HepG2 (cell line): Measurements from ENCODE around the gene GATA5. TPM values are rescaled to one million over a fixed set of nuclear protein-coding genes. Genes with fewer than 3 reads are reported as not detected.

Experiments
- BCL6 ChIP-seq: IDR thresholded peaks from 2 replicates; pipeline ENCODE4 v1.6.1; 2016; ENCODE audit warnings: missing genetic modification reagents, missing compliant biosample characterization
- ISL2 ChIP-seq: sonication (generic); formaldehyde crosslinking; IDR thresholded peaks from 2 replicates; pipeline ENCODE4 v1.5.0; 2020; ENCODE audit warnings: missing genetic modification reagents
- MED8 ChIP-seq: sonication (generic); formaldehyde crosslinking; IDR thresholded peaks from 2 replicates; pipeline ENCODE4 v1.8.1; 2023; ENCODE audit warnings: mild to moderate bottlenecking, missing genetic modification reagents; ENCODE audit not compliant: insufficient replicate concordance
- NFIC ChIP-seq: IDR thresholded peaks from 2 replicates; pipeline ENCODE4 v1.6.1; 2012; ENCODE audit warnings: mild to moderate bottlenecking, low read length, inconsistent platforms
- NR2C2 ChIP-seq: sonication (generic); formaldehyde crosslinking; IDR thresholded peaks from 2 replicates; pipeline ENCODE4 v1.4.0; 2020; ENCODE audit warnings: missing genetic modification reagents, mild to moderate bottlenecking, moderate library complexity, borderline replicate concordance
- PAF1 ChIP-seq: IDR thresholded peaks from 2 replicates; pipeline ENCODE4 v1.6.1; 2016; ENCODE audit warnings: missing genetic modification reagents, missing compliant biosample characterization
- SALL1 ChIP-seq: sonication (generic); formaldehyde crosslinking; IDR thresholded peaks from 2 replicates; pipeline ENCODE4 v1.8.0; 2022; ENCODE audit warnings: mild to moderate bottlenecking, missing genetic modification reagents
- SMAD1 ChIP-seq: sonication (generic); formaldehyde crosslinking; IDR thresholded peaks from 2 replicates; pipeline ENCODE4 v1.4.0; 2020; ENCODE audit warnings: missing genetic modification reagents, low read depth, mild to moderate bottlenecking, borderline replicate concordance
- TAF15 ChIP-seq: fragments of 200-400 bp; formaldehyde crosslinking; IDR thresholded peaks from one replicate; pipeline ENCODE4 v1.6.1; 2018; ENCODE audit warnings: mild to moderate bottlenecking, low read depth, low read length; ENCODE audit not compliant: poor library complexity, severe bottlenecking
- TBL1XR1 ChIP-seq: fragments of 150-350 bp; IDR thresholded peaks from 2 replicates; pipeline ENCODE4 v1.6.1; 2014; ENCODE audit warnings: borderline replicate concordance, low read length; ENCODE audit not compliant: partially characterized antibody
- ZNF10 ChIP-seq: sonication (generic); formaldehyde crosslinking; IDR thresholded peaks from 2 replicates; pipeline ENCODE4 v1.4.0; 2020; ENCODE audit warnings: mild to moderate bottlenecking, low read depth, missing genetic modification reagents, borderline replicate concordance
- ZNF30 ChIP-seq: sonication (generic); formaldehyde crosslinking; IDR thresholded peaks from 2 replicates; pipeline ENCODE4 v1.5.0; 2020; ENCODE audit warnings: mild to moderate bottlenecking, missing genetic modification reagents
- ZNF34 ChIP-seq: sonication (generic); formaldehyde crosslinking; IDR thresholded peaks from 2 replicates; pipeline ENCODE4 v1.4.0; 2020; ENCODE audit warnings: mild to moderate bottlenecking, missing genetic modification reagents, borderline replicate concordance
- ZNF354B ChIP-seq: sonication (generic); formaldehyde crosslinking; IDR thresholded peaks from 2 replicates; pipeline ENCODE4 v1.8.0; 2022; ENCODE audit warnings: mild to moderate bottlenecking, missing genetic modification reagents
- ZNF510 ChIP-seq: sonication (generic); formaldehyde crosslinking; IDR thresholded peaks from 2 replicates; pipeline ENCODE4 v1.4.0; 2020; ENCODE audit warnings: low read depth, mild to moderate bottlenecking, missing genetic modification reagents
- ZNF878 ChIP-seq: sonication (generic); formaldehyde crosslinking; IDR thresholded peaks from 2 replicates; pipeline ENCODE4 v1.8.1; 2023; ENCODE audit warnings: mild to moderate bottlenecking, missing genetic modification reagents, moderate library complexity
- polyA plus RNA-seq, 8 experiments: library from polyadenylated mRNA; depleted of rRNA in 3 of 8; stranded (reverse) in 7 of 8; unstranded in 1 of 8; fragments of >200 nt; fragmentation: Illumina TruSeq in 4 of 8; extraction: Trizol in 4 of 8; gene quantifications; 2 replicates each; pipeline versions ENCODE4 v1.2.1 to v1.2.3, GENCODE V29; 2011 to 2016; ENCODE audit warnings: low read depth in 4 of 8, missing spikeins in 1 of 8, mixed read lengths in 1 of 8; ENCODE audit not compliant: insufficient read depth in 1 of 8
- total RNA-seq, 5 experiments: library from RNA; depleted of rRNA; stranded (reverse); fragments of >200 nt; fragmentation: Illumina TruSeq; extraction: Trizol; gene quantifications; 2 replicates each; pipeline ENCODE4 v1.2.3, GENCODE V29; 2016; ENCODE audit warnings: low read depth in 1 of 5
- TF ChIP-seq, protein P1 (sequence below), 2 experiments: sonication (generic) in 1 of 2; formaldehyde crosslinking in 1 of 2; IDR thresholded peaks; 2 replicates each; pipeline versions ENCODE4 v1.5.1 to v1.6.1; 2011 to 2020; ENCODE audit warnings: borderline replicate concordance in 1 of 2, low read depth in 1 of 2, low read length in 1 of 2, mild to moderate bottlenecking in 1 of 2, missing genetic modification reagents in 1 of 2, moderate library complexity in 1 of 2
- TF ChIP-seq, protein P2 (sequence below): sonication (generic); formaldehyde crosslinking; conservative IDR thresholded peaks from 2 replicates; pipeline ENCODE4 v1.8.0; 2022; ENCODE audit warnings: mild to moderate bottlenecking, moderate library complexity, missing genetic modification reagents
- TF ChIP-seq, protein P3 (sequence below): sonication (generic); formaldehyde crosslinking; IDR thresholded peaks from 2 replicates; pipeline ENCODE4 v1.8.0; 2022; ENCODE audit warnings: mild to moderate bottlenecking, missing genetic modification reagents, moderate library complexity
- TF ChIP-seq, protein P4 (sequence below): IDR thresholded peaks from 2 replicates; pipeline ENCODE4 v1.6.1; 2016; ENCODE audit warnings: mild to moderate bottlenecking
- TF ChIP-seq, protein P5 (sequence below): sonication (generic); formaldehyde crosslinking; IDR thresholded peaks from 2 replicates; pipeline ENCODE4 v1.4.0; 2020; ENCODE audit warnings: missing genetic modification reagents

Gene GATA5
- total and polyA plus RNA-seq, 2 of the 13 experiments (the other 11 are each of a cell fraction or from before 2014, with no cell fraction given): 0.12 to 0.20 TPM

DNA sequence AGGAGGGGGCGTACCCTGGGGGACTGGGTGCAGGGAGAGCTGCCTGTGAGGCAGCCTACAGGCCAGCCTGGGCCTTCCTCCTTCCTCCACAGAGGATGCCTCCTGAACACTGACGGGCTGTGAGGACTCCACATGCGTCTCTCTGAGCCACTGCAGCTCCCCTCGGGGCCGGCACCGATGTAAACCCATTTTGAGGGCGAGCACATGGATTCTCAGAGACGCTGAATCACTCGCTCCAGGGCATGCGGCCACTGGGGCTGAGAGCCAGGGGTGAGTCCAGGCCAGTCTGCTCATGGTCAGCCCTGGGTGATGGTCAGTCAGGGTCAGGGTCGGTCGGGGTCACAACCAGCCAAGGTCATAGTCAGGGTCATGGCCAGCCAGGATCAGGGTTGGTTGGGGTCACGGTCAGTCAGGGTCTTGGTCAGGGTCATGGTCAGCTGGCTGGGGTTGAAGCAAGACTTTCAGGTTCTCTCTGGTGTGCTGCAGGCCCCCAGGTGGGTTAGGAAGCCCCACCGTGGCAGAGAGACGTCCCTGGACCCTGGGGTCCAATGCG, 33.7 kb downstream of the GATA5 start (continued):
- TF ChIP-seq, protein P1, sequence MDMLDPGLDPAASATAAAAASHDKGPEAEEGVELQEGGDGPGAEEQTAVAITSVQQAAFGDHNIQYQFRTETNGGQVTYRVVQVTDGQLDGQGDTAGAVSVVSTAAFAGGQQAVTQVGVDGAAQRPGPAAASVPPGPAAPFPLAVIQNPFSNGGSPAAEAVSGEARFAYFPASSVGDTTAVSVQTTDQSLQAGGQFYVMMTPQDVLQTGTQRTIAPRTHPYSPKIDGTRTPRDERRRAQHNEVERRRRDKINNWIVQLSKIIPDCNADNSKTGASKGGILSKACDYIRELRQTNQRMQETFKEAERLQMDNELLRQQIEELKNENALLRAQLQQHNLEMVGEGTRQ (IDR thresholded peaks at IDR 0.05; ENCODE audit: low read depth, low read length): no peak
- TF ChIP-seq, protein P1 (CRISPR knock-in tag; IDR thresholded peaks at IDR 0.05; ENCODE audit: borderline replicate concordance): no peak
- TF ChIP-seq BCL6 (CRISPR knock-in tag): peak; percentile 44
- TF ChIP-seq, protein P2, sequence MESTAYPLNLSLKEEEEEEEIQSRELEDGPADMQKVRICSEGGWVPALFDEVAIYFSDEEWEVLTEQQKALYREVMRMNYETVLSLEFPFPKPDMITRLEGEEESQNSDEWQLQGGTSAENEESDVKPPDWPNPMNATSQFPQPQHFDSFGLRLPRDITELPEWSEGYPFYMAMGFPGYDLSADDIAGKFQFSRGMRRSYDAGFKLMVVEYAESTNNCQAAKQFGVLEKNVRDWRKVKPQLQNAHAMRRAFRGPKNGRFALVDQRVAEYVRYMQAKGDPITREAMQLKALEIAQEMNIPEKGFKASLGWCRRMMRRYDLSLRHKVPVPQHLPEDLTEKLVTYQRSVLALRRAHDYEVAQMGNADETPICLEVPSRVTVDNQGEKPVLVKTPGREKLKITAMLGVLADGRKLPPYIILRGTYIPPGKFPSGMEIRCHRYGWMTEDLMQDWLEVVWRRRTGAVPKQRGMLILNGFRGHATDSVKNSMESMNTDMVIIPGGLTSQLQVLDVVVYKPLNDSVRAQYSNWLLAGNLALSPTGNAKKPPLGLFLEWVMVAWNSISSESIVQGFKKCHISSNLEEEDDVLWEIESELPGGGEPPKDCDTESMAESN (CRISPR knock-in tag): no peak
- TF ChIP-seq ZNF510 (CRISPR knock-in tag): no peak
- TF ChIP-seq TAF15: no peak
- peak; percentile 88 for TF ChIP-seq TBL1XR1
- TF ChIP-seq ZNF10 (CRISPR knock-in tag): no peak
- no peak for TF ChIP-seq ZNF34 (CRISPR knock-in tag)
- no peak for TF ChIP-seq SMAD1
- TF ChIP-seq, protein P3, sequence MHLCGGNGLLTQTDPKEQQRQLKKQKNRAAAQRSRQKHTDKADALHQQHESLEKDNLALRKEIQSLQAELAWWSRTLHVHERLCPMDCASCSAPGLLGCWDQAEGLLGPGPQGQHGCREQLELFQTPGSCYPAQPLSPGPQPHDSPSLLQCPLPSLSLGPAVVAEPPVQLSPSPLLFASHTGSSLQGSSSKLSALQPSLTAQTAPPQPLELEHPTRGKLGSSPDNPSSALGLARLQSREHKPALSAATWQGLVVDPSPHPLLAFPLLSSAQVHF (CRISPR knock-in tag): 0 out of 2 replicates have a peak, but pooled peaks have one; percentile 32
- TF ChIP-seq, protein P4, sequence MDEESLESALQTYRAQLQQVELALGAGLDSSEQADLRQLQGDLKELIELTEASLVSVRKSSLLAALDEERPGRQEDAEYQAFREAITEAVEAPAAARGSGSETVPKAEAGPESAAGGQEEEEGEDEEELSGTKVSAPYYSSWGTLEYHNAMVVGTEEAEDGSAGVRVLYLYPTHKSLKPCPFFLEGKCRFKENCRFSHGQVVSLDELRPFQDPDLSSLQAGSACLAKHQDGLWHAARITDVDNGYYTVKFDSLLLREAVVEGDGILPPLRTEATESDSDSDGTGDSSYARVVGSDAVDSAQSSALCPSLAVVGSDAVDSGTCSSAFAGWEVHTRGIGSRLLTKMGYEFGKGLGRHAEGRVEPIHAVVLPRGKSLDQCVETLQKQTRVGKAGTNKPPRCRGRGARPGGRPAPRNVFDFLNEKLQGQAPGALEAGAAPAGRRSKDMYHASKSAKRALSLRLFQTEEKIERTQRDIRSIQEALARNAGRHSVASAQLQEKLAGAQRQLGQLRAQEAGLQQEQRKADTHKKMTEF: no peak
- TF ChIP-seq, protein P5, sequence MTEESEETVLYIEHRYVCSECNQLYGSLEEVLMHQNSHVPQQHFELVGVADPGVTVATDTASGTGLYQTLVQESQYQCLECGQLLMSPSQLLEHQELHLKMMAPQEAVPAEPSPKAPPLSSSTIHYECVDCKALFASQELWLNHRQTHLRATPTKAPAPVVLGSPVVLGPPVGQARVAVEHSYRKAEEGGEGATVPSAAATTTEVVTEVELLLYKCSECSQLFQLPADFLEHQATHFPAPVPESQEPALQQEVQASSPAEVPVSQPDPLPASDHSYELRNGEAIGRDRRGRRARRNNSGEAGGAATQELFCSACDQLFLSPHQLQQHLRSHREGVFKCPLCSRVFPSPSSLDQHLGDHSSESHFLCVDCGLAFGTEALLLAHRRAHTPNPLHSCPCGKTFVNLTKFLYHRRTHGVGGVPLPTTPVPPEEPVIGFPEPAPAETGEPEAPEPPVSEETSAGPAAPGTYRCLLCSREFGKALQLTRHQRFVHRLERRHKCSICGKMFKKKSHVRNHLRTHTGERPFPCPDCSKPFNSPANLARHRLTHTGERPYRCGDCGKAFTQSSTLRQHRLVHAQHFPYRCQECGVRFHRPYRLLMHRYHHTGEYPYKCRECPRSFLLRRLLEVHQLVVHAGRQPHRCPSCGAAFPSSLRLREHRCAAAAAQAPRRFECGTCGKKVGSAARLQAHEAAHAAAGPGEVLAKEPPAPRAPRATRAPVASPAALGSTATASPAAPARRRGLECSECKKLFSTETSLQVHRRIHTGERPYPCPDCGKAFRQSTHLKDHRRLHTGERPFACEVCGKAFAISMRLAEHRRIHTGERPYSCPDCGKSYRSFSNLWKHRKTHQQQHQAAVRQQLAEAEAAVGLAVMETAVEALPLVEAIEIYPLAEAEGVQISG: no peak
- TF ChIP-seq ZNF354B (CRISPR knock-in tag): no peak
- TF ChIP-seq ISL2 (CRISPR knock-in tag): no peak
- TF ChIP-seq SALL1 (CRISPR knock-in tag): peak; percentile 30; the same call in 1 of the 2 replicates
- TF ChIP-seq MED8: no peak
- TF ChIP-seq PAF1 (CRISPR knock-in tag): no peak
- peak; percentile 73 for TF ChIP-seq NR2C2 (CRISPR knock-in tag)
- TF ChIP-seq NFIC: no peak
- no peak for TF ChIP-seq ZNF878 (CRISPR knock-in tag)
- TF ChIP-seq ZNF30: no peak
